Glomerular visceral epithelial cell (primary cell): ENCODE results near the gene DHX40.
"Not testable (repeated sequence)": the region's sequence is repeated elsewhere in the genome, so short reads cannot be mapped to it uniquely, and the experiment has no call there.

Experiments
- DNase-seq: peaks from one replicate; pipeline ENCODE4 v3.0.0-alpha.2; 2016; ENCODE audit errors: extremely low spot score

The DHX40 gene

GRCh38 chr17:59631276-59631675 is 65.9 kb downstream of the DHX40 start:
- no peak for DNase-seq

GRCh38 chr17:59632398-59632797 is 67.0 kb downstream of the DHX40 start:
- no peak for DNase-seq

DNA sequence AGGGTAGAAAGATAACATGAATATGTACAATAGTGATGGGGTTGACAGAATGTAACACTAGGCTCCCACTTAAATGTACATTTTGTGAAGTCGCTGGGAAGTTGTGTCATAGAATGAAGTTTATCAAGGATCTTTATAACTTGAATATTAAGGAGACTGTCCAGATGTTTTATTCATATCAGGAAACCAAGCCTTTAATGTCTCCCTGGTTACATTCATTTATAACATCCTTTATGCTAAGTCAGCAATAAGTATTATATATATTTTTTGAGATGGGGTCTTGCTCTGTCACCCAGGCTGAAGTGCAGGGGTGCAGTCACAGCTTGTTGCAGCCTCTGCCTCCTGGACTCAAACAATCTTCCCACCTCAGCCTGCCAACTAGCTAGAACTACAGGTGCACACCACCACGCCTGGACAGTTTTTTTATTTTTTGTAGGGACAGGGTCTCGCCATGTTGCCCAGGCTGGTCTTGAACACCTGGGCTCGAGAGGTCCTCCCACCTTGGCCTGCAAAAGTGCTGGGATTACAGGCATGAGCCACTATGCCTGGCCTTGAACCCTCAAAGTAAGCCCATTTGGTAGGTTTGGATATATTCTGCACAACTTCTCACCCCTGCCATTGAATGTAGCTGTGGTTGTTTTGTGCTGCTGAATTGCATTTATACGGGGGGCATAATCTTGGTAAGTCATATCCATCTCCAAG is 68.4 kb downstream of the DHX40 start:
- DNase-seq, result no peak

GRCh38 chr17:59634632-59635541 is 69.5 kb downstream of the DHX40 start:
- no peak for DNase-seq

DNA sequence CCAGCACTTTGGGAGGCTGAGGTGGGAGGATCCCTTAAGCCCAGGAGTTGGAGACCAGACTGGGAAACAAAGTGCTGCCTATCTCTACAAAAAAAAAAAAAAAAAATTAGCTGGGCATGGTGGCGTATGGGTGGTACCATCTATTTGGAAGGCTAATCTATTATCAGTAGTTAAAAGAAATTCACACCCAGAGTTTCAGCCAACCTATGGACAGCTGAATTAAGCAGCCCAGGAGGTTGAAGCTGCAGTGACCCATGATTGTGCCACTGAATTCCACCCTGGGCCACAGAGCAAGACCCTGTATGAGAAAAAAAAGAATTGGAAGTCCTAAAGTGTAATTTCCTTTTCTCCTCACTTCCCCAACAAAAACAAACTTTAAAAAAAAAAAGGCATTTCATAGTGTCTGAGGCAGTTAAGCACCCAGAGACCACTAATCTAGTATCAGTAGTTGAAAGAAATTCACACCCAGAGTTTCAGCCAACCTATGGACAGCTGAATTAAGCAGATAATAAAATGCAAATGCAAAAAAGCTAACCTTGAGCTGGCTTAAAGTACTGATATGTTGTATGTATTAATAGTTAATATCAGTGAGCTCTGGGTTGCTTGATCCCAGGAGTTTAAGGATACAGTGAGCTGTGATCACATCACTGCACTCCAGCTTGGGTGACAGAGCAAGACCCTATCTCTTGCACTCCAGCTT is 72.4 kb downstream of the DHX40 start:
- DNase-seq, result no peak

- DNase-seq, result no peak
These were observed 73.1 kb downstream of the DHX40 start for GRCh38 chr17:59638553-59638952.

DNA sequence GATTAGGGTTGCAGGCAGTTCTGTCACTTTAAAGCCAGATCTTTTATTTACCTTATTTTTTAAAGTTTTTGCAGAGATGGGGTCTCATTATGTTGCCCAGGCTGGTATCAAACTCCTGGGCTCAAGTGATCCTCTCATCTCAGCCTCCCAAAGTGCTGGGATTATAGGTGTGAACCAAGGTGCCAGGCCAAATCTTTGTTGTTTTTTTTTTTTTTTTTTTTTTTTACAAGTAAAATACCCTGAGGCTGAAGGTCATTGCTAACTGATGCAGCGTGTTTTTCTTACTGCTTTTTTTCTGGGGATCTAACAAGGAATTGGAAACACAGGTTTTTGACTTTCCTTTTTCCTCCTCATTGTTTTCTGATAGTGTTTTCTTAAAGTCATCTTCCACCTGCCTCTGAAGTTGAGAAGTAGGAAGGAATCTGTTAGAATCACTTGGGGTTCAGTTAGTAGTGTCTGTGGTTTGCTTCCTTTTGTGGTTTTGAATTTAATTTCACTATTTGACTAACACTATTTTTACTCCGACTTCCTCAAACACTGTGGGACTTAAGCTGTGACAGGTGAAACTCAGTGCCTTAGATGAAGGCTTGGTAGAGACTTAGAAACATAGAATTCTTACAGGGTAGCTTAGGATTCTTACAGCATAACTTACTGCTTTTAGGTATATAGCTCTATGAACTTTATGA is 76.5 kb downstream of the DHX40 start:
- DNase-seq, result peak; percentile 34

- no peak for DNase-seq
These were observed 77.2 kb downstream of the DHX40 start for GRCh38 chr17:59642565-59642964.

DNA sequence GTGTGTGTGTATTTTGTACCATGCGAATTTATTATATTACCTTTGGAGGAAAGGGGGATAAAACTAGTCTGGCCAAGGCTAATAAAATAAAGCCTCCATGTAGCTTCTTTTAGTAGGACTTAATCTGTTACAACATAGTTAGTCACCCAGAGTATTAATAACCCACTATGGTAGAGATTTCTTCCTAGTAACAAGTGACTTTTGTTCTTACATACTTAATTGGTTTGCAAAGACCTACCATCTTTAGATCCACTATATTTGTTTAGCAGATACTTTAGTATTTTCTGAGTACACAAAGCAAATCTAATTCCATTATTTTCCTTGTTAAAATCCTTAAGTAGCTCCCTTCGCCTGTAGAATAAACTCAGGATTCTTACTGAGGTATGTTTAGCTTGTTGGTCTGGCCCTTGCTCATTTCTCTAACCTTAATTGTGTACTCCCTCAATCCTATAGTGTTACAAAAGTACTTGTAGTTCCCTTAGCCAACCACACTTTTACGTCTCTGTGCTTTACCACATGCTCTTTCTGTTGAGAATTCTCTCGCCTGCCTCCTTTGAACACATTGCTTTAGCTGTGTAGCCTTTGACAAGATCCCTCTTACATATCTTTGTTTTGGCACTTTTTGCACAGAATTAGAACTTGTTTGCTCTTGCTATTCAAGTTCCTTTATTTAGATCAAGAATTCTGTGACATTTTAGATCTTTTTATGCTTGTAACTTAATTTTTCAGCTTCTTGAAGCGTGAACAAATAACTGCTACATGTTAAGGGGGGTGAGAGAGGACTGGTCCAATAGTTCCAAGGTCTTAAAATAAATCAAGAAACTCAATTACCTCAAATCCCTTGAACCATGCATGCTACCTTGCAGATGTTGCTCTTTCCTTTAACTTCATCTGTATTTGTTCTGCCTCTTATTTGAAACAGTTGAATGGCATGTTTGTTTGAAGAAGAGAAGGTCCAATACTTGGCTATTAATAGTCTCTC is 78.0 kb downstream of the DHX40 start:
- no peak for DNase-seq

DNA sequence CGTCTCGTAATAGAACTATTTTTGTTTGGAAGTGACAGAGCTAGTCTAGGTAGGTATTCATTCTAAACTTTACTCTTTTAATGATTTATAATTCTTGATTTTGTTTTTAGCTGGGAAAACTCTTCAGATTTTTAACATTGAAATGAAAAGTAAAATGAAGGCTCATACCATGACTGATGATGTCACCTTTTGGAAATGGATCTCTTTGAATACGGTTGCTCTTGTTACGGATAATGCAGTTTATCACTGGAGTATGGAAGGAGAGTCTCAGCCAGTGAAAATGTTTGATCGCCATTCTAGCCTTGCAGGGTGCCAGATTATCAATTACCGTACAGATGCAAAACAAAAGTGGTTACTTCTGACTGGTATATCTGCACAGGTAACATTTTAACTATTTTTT is 81.9 kb downstream of the DHX40 start:
- DNase-seq, result no peak

DNA sequence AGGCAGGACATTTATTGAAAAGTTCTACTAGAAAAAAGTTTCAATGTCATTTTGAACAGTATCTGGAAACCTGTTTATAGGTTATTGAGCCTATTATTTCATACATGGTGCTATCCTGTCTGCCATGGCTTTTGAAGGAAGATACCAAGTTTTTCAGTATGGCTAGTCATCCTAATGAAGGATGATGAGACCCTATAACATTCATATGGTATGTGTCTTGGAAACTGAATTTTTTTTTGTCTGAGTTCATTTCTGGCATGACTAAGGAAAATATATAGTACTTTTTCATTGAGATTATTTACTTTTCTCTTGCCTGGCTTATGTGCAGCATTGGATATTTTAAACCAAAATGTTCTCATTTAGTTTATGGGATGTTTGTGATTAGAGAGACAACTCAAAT is 84.5 kb downstream of the DHX40 start:
- no peak for DNase-seq

- DNase-seq, result no peak
These were observed 85.2 kb downstream of the DHX40 start for GRCh38 chr17:59650642-59651041.

- peak; percentile 22 for DNase-seq
These were observed 85.9 kb downstream of the DHX40 start for GRCh38 chr17:59651346-59651745.

DNA sequence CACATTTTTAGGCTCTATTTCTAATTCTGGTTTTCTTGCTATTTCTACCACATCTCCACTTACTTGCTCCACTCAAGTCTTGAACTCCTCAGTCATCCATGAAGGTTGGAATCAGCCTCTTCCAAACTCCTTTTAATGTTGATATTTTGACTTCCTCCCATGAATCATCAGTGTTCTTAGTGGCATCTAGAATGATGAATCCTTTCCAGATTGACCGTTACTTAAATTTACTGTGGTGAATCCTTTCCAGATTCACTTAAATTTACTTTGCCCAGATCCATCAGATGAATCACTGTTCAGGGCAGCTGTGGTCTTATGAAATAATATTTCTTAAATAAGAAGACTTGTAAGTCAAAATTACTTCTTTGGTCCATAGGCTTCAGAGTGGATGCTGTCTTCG is 86.7 kb downstream of the DHX40 start:
- DNase-seq, result no peak

GRCh38 chr17:59656624-59657023 is 91.2 kb downstream of the DHX40 start:
- DNase-seq, result not testable (repeated sequence)
